Spleen (tissue), 7 donors: Measurements from ENCODE around the gene NXPH4.

Experiments
- CTCF ChIP-seq, 11 experiments: fragments of 200-600 bp in 7 of 11; fragments of 450-650 bp in 4 of 11; sonication (generic) in 4 of 11; IDR thresholded peaks in 8 of 11; conservative IDR thresholded peaks in 3 of 11; 1 replicate in 7 of 11; 2 replicates in 4 of 11; pipeline versions ENCODE4 v1.4.0 to v1.8.0; 2016 to 2021; ENCODE audit warnings: antibody characterized with exemption in 11 of 11, inconsistent platforms in 4 of 11, mild to moderate bottlenecking in 1 of 11
- POLR2A ChIP-seq, 3 donors: fragments of 450-650 bp; IDR thresholded peaks; one replicate each; pipeline ENCODE4 v1.5.1; 2017; ENCODE audit warnings: antibody characterized with exemption in 3 of 3, mild to moderate bottlenecking in 1 of 3
- donor health status: DM: no; HTN: no; CAD: no; lungs with moderate emphysema.
- donor health status: DM: no; HTN: no; CAD: no.
- donor health status: DM: no; HTN: no; CAD: no.

- TF ChIP-seq POLR2A (IDR thresholded peaks at IDR 0.05) (no peak), CTCF (IDR thresholded peaks at IDR 0.05 in 8 of 11, conservative IDR thresholded peaks at IDR 0.05 in 3 of 11) (no peak)
Observed at GRCh38 chr12:57242329-57242690, 25.7 kb downstream of the NXPH4 start.
